Coronary artery (tissue), 2 donors: ENCODE measurements around the gene TGFBR2.

Source experiments
- DNase-seq: peaks from one replicate; pipeline ENCODE4 v3.0.0-alpha.2; 2017; ENCODE audit warnings: low spot score
- H3K27ac ChIP-seq, 2 donors: fragments of 200-600 bp; sonication (generic); one replicate each; pipeline ENCODE4 v1.5.1; 2016 to 2019
- H3K4me3 ChIP-seq: fragments of 200-600 bp; sonication (generic); 2 replicates; pipeline ENCODE4 v1.5.1; 2016; ENCODE audit warnings: mild to moderate bottlenecking, moderate library complexity
- CTCF ChIP-seq: fragments of 200-600 bp; sonication (generic); IDR thresholded peaks from one replicate; pipeline ENCODE4 v1.5.1; 2019; ENCODE audit warnings: antibody characterized with exemption

The TGFBR2 gene

GRCh38 chr3:30702038-30702827, 95.8 kb downstream of the TGFBR2 start:
- TF ChIP-seq CTCF: no peak
- no peak overlapping the region for H3K4me3 ChIP-seq
- no peak overlapping the region for H3K27ac ChIP-seq
- no peak for DNase-seq

DNA sequence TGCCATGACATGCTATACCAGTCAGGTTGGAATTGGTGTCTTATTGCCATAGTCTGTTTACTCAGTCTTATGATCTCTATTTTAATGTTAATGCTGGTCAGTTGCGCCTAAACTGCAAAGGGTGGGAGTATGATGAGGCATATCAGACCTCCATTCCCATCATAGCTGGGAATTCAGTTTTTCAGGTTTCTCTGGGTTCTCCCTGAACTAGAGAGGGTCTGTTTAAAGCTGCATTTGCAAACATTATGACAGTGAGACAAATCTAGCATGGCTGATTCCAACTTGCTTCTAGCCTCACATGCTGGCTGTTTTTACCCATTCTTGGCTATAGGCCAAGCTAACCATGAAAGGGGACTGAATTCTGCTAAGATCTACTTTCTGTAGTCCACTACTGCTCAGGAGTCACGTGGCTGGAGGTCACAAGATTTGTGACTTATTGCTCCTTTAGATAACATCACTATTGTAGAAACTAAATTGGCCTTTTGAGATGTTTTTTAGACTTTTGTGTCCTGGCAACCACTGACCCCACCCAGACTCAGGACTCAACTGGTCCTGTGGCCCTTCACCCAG, 96.5 kb downstream of the TGFBR2 start:
- Histone ChIP-seq H3K27ac (no peak overlapping the region), H3K4me3 (no peak overlapping the region)
- no peak for DNase-seq
- TF ChIP-seq CTCF: no peak

DNA sequence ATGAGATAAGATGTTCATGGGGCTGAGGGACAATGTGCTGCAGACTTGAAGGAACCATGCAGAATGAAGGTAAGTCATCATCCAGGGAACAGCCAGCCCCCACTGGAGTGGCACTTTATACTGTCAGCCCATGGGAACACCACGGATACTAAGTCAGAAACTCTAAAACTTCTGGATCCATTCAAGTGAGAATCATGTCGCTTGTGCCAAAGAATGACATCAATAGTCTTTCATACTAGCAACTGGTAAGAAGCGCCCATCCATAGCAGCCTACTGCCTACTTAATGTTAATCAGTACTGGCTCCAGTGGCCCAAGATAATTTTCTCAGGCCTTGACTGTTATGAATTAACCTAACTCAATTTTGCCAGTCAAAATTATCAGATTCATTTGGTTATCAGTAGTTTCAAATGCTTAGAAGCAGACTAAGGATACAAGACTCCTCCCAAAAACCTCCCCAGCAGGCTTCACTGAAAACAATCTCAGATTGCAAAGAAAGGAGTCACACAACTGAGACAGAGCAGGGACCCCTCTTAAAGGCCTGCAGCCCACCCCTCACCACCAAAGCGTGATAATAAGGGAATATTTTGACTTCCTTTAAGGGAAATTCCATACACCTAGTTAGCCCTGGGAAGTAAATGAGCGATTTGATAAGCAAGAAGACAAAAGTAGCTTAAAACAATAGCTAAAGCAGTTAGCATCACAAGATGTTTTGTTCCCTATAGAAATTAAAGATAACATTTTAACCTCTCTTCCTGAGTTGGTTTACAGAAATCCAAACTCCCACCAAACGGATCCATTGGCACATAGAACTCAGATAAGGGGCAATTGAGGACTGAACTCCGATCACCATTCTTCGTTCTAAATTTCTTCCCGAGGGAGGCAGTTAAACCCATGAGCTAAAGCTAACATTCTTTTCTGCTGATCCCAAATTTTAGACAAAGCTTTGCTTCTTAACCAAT, 98.8 kb downstream of the TGFBR2 start:
- no peak for TF ChIP-seq CTCF
- no peak overlapping the region for H3K27ac ChIP-seq
- no peak for DNase-seq
- H3K4me3 ChIP-seq: no peak overlapping the region

DNA sequence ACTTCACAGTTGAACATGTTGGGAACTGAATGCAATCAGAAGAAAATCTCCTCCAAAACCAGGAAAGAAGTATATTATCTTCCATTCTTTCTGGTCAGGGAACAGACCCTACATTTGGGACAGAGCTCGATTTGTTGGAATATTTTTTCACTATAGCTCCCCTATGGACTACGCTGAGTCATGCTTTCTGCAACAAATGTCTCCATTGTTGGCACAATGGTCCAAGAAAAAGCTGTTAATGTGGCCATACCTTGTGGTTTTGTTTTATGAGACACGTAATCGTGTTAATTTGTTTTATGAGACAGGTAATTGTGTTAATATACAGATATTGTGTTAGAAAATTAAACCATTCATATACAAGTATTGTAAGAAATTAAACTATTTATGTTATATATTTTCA, 101.4 kb downstream of the TGFBR2 start:
- H3K4me3 ChIP-seq: no peak overlapping the region
- H3K27ac ChIP-seq: no peak overlapping the region
- no peak for TF ChIP-seq CTCF
- DNase-seq: no peak

DNA sequence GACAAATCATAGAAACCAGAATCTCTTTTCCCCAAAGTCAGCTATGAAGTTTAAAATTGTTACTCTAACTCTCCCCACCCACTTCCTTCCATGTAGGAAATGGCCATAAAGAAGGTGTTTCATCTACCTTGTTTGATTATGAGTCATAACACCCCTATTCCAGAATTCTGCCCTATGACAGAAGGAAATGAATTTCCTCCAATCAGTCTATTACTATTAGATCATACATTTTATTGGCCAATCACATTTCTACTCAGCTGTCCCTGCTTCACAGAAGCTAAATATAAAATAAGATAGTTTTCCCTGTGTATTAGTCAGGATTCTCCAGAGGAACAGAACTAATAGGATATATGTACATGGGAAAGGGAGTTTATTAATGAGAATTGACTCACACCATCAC, 102.1 kb downstream of the TGFBR2 start:
- Histone ChIP-seq H3K27ac (no peak overlapping the region), H3K4me3 (no peak overlapping the region)
- DNase-seq: no peak
- TF ChIP-seq CTCF: no peak

GRCh38 chr3:30710017-30710416, 103.6 kb downstream of the TGFBR2 start:
- DNase-seq: no peak

More at GRCh38 chr3:30710017-30710416, 103.6 kb downstream of the TGFBR2 start:
- TF ChIP-seq CTCF: no peak
- no peak overlapping the region for H3K27ac ChIP-seq
- H3K4me3 ChIP-seq: no peak overlapping the region
